ENCODE results near the gene MYBPHL.

GRCh38 chr1:109251277-109252166 lies 55.3 kb downstream of the MYBPHL start:
- TF ChIP-seq POLR2A (IDR thresholded peaks at IDR 0.05), result no peak
- TF ChIP-seq, protein P1, sequence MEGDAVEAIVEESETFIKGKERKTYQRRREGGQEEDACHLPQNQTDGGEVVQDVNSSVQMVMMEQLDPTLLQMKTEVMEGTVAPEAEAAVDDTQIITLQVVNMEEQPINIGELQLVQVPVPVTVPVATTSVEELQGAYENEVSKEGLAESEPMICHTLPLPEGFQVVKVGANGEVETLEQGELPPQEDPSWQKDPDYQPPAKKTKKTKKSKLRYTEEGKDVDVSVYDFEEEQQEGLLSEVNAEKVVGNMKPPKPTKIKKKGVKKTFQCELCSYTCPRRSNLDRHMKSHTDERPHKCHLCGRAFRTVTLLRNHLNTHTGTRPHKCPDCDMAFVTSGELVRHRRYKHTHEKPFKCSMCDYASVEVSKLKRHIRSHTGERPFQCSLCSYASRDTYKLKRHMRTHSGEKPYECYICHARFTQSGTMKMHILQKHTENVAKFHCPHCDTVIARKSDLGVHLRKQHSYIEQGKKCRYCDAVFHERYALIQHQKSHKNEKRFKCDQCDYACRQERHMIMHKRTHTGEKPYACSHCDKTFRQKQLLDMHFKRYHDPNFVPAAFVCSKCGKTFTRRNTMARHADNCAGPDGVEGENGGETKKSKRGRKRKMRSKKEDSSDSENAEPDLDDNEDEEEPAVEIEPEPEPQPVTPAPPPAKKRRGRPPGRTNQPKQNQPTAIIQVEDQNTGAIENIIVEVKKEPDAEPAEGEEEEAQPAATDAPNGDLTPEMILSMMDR (IDR thresholded peaks at IDR 0.05), result no peak
